Suprapubic skin (tissue), 4 donors: ENCODE measurements around the gene CDC37L1.

Experiments used
- CTCF ChIP-seq, 2 donors: fragments of 200-600 bp in 1 of 2; fragments of 450-650 bp in 1 of 2; sonication (generic) in 1 of 2; IDR thresholded peaks; one replicate each; pipeline ENCODE4 v1.5.1; 2016 to 2019; ENCODE audit warnings: antibody characterized with exemption in 2 of 2, mild to moderate bottlenecking in 1 of 2, moderate library complexity in 1 of 2
- EP300 ChIP-seq: sonication (generic); formaldehyde crosslinking; IDR thresholded peaks from one replicate; pipeline ENCODE4 v1.6.1; 2017; ENCODE audit warnings: antibody characterized with exemption
- POLR2A ChIP-seq, 2 donors: fragments of 450-650 bp; IDR thresholded peaks; one replicate each; pipeline ENCODE4 v1.6.1; 2017; ENCODE audit warnings: antibody characterized with exemption in 2 of 2, mild to moderate bottlenecking in 2 of 2, moderate library complexity in 2 of 2
- POLR2AphosphoS5 ChIP-seq, 3 donors: sonication (generic); formaldehyde crosslinking; IDR thresholded peaks; one replicate each; pipeline ENCODE4 v1.6.1; 2017; ENCODE audit warnings: antibody characterized with exemption in 3 of 3

GRCh38 chr9:4755026-4755609, 75.7 kb downstream of the CDC37L1 start:
- TF ChIP-seq EP300 = no peak
- no peak for TF ChIP-seq POLR2A (IDR thresholded peaks at IDR 0.05)
- TF ChIP-seq CTCF (IDR thresholded peaks at IDR 0.05) = no peak
- TF ChIP-seq POLR2AphosphoS5 (IDR thresholded peaks at IDR 0.05) = no peak
